K562 (cell line): Measurements from ENCODE around the gene CACNA1C. TPM values are rescaled to one million over a fixed set of nuclear protein-coding genes. Genes with fewer than 3 reads are reported as not detected.

Experiments used
- ATAC-seq: fragments of 200-7000 bp; cut with Tn5 transposase; 3 replicates; pipeline ENCODE4 v1.9.1; 2020; ENCODE audit warnings: moderate library complexity
- BruUV-seq: library from RNA; stranded (reverse); fragments of 400-500 nt; replicated peaks from 2 replicates; lab custom pipeline; 2021; lab: Mats Ljungman, UMichigan
- CTCF ChIA-PET: fragments of 300-600 bp; formaldehyde crosslinking; extraction: SDS; loops from one replicate; lab custom pipeline; 2021; ENCODE audit warnings: low intra/inter-chr PET ratio; lab: Yijun Ruan, JAX
- POLR2A ChIA-PET: fragments of 300-600, 350-650 bp; sonication (Branson Sonifier 250); formaldehyde crosslinking; extraction: SDS; loops from one replicate; lab custom pipeline; 2021; ENCODE audit warnings: antibody characterized with exemption, inconsistent platforms; lab: Yijun Ruan, JAX
- DNase-seq, 4 experiments: peaks; one replicate each; pipeline versions ENCODE4 v3.0.0 to v3.0.0-alpha.2; 2011 to 2018; ENCODE audit warnings: low spot score in 3 of 4, mixed read lengths in 3 of 4; ENCODE audit errors: extremely low read depth in 1 of 4
- FAIRE-seq: peaks from 2 replicates; lab custom pipeline; 2011; peaks lifted over from hg19 to GRCh38; lab: Jason Lieb, UNC
- H2AFZ ChIP-seq: 2 replicates; pipeline ENCODE4 v1.6.0; 2011; ENCODE audit warnings: low read depth, low read length, control low read depth, inconsistent platforms
- H3K27ac ChIP-seq: fragments of 200-600 bp; 3 replicates; pipeline ENCODE4 v1.8.0; 2011; ENCODE audit warnings: low read depth, mild to moderate bottlenecking, control low read depth, inconsistent platforms, low read length, moderate library complexity, mixed read lengths; ENCODE audit errors: extremely low read depth
- H3K27me3 ChIP-seq, 2 experiments: fragments of 300-600 bp in 1 of 2; 2 replicates in 1 of 2; 3 replicates in 1 of 2; pipeline versions ENCODE4 v1.6.0 to v1.8.0; 2011; ENCODE audit warnings: inconsistent platforms in 2 of 2, low read length in 2 of 2, mild to moderate bottlenecking in 1 of 2, mixed read lengths in 1 of 2, moderate library complexity in 1 of 2; ENCODE audit not compliant: control insufficient read depth in 2 of 2, insufficient read depth in 2 of 2
- H3K36me3 ChIP-seq: fragments of 300-600 bp; 3 replicates; pipeline ENCODE4 v1.8.0; 2011; ENCODE audit warnings: mild to moderate bottlenecking, low read length, inconsistent platforms; ENCODE audit not compliant: control insufficient read depth, insufficient read depth
- H3K4me1 ChIP-seq, 2 experiments: fragments of 200-600 bp in 1 of 2; replicated peaks in 1 of 2; 2 replicates in 1 of 2; 3 replicates in 1 of 2; pipeline versions ENCODE4 v1.5.1 to v1.8.0; 2011; ENCODE audit warnings: inconsistent platforms in 2 of 2, low read length in 2 of 2, mild to moderate bottlenecking in 1 of 2, mixed read lengths in 1 of 2, moderate library complexity in 1 of 2; ENCODE audit not compliant: control insufficient read depth in 2 of 2, insufficient read depth in 2 of 2
- H3K4me2 ChIP-seq: 2 replicates; pipeline ENCODE4 v1.6.1; 2011; ENCODE audit warnings: low read length, control low read depth, inconsistent platforms, mixed read lengths; ENCODE audit not compliant: insufficient read depth
- H3K4me3 ChIP-seq: fragments of 200-600 bp; sonication (generic), shearing (Covaris generic); 2 replicates; pipeline ENCODE4 v1.5.1; 2016; ENCODE audit warnings: control low read depth, inconsistent platforms
- H3K79me2 ChIP-seq: fragments of 200-600 bp; 3 replicates; pipeline ENCODE4 v1.8.0; 2011; ENCODE audit warnings: low read length, inconsistent platforms; ENCODE audit not compliant: control insufficient read depth, insufficient read depth
- H3K9ac ChIP-seq, 2 experiments: 2 replicates each; pipeline versions ENCODE4 v1.6.0 to v1.6.1; 2011; ENCODE audit warnings: low read depth in 2 of 2, low read length in 2 of 2, control low read depth in 1 of 2, inconsistent platforms in 1 of 2, mild to moderate bottlenecking in 1 of 2, mixed read lengths in 1 of 2; ENCODE audit not compliant: insufficient read depth in 1 of 2
- H3K9me1 ChIP-seq: one replicate; pipeline ENCODE4 v1.6.0; 2011; ENCODE audit warnings: inconsistent platforms, mild to moderate bottlenecking, low read length, moderate library complexity; ENCODE audit not compliant: control insufficient read depth, insufficient read depth
- H3K9me3 ChIP-seq: replicated peaks from 2 replicates; pipeline ENCODE4 v1.5.1; 2011; ENCODE audit warnings: low read depth, low read length, inconsistent platforms; ENCODE audit not compliant: control insufficient read depth, insufficient read depth
- H4K20me1 ChIP-seq: replicated peaks from 2 replicates; pipeline ENCODE4 v1.6.1; 2011; ENCODE audit warnings: low read length, inconsistent platforms, mixed read lengths; ENCODE audit not compliant: control insufficient read depth, insufficient read depth
- CBFB ChIP-seq: sonication (generic); formaldehyde crosslinking; IDR thresholded peaks from 2 replicates; pipeline ENCODE4 v1.4.0; 2020; ENCODE audit warnings: mild to moderate bottlenecking, missing genetic modification reagents
- DLX4 ChIP-seq: fragments of 250-450 bp; sonication (Bioruptor Pico); IDR thresholded peaks from 2 replicates; pipeline ENCODE4 v1.6.1; 2021; ENCODE audit warnings: mild to moderate bottlenecking
- EGR1 ChIP-seq: fragments of 450-650 bp; conservative IDR thresholded peaks from 2 replicates; pipeline ENCODE4 v1.6.1; 2017; ENCODE audit warnings: mild to moderate bottlenecking
- LCOR ChIP-seq: sonication (generic); formaldehyde crosslinking; IDR thresholded peaks from 2 replicates; pipeline ENCODE4 v1.8.0; 2022; ENCODE audit warnings: mild to moderate bottlenecking, missing genetic modification reagents
- MCM7 ChIP-seq, 2 experiments: fragments of 450-650 bp; IDR thresholded peaks; 2 replicates each; pipeline ENCODE4 v1.6.1; 2016 to 2018
- NBN ChIP-seq: fragments of 450-650 bp; IDR thresholded peaks from 2 replicates; pipeline ENCODE4 v1.6.1; 2016; ENCODE audit warnings: low read depth, mild to moderate bottlenecking
- NR3C1 ChIP-seq: sonication (generic); formaldehyde crosslinking; IDR thresholded peaks from 2 replicates; pipeline ENCODE4 v1.8.1; 2022; ENCODE audit warnings: missing genetic modification reagents
- RBM15 ChIP-seq: fragments of 200-400 bp; formaldehyde crosslinking; IDR thresholded peaks from 2 replicates; pipeline ENCODE4 v1.6.1; 2018; ENCODE audit warnings: mild to moderate bottlenecking, low read length, moderate library complexity; ENCODE audit not compliant: insufficient read depth
- SPI1 ChIP-seq: IDR thresholded peaks from 2 replicates; pipeline ENCODE4 v1.6.1; 2011; ENCODE audit warnings: low read depth, low read length, control low read depth, borderline replicate concordance
- ZNF165 ChIP-seq: fragments of 250-450 bp; sonication (Bioruptor Pico); IDR thresholded peaks from 2 replicates; pipeline ENCODE4 v1.4.0; 2020; ENCODE audit warnings: borderline replicate concordance
- ZNF175 ChIP-seq: fragments of 200-800 bp; sonication (Bioruptor generic); IDR thresholded peaks from 2 replicates; pipeline ENCODE4 v1.6.1; 2016; ENCODE audit warnings: low read depth, mild to moderate bottlenecking, missing genetic modification characterization, missing compliant biosample characterization
- ZNF395 ChIP-seq: fragments of 200-800 bp; sonication (Bioruptor generic); IDR thresholded peaks from 2 replicates; pipeline ENCODE4 v1.6.1; 2017; ENCODE audit warnings: missing genetic modification characterization, missing compliant biosample characterization
- WGBS: fragments of 100-300 bp; shearing (Covaris generic); methylation state at CpG from one replicate; pipeline ENCODE4 v1.1.6; 2016; ENCODE audit warnings: low coverage, mixed read lengths; ENCODE audit not compliant: insufficient coverage; ENCODE audit errors: missing lambda C conversion rate; 5-methylcytosine and 5-hydroxymethylcytosine counted together
- in situ Hi-C: fragments of 300-500 bp; cut with MboI; formaldehyde crosslinking; loops from 4 replicates; pipeline ENCODE4 v1.15.0; 2018; ENCODE audit warnings: inconsistent platforms, mixed read lengths
- intact Hi-C: fragments of 100-400 bp; cut with micrococcal nuclease; formaldehyde crosslinking; loops from 2 replicates; pipeline ENCODE4 v1.14.2; 2022
- polyA plus RNA-seq, 8 experiments: library from polyadenylated mRNA; depleted of rRNA in 4 of 8; stranded (reverse) in 5 of 8; unstranded in 3 of 8; fragments of >200 nt; fragmentation: Nextera tagmentation in 2 of 8; fragmentation: Illumina TruSeq in 1 of 8; extraction: Ambion mirVana in 2 of 8; extraction: Trizol in 1 of 8; gene quantifications; 2 replicates each; pipeline versions ENCODE4 v1.2.1 to v1.2.3, GENCODE V29; 2011 to 2014; ENCODE audit warnings: inconsistent platforms in 1 of 8, missing spikeins in 1 of 8
- total RNA-seq, 7 experiments: library from RNA; depleted of rRNA in 6 of 7; stranded (reverse); fragments of >200 nt in 6 of 7; fragmentation: Illumina TruSeq in 2 of 7; extraction: Trizol in 2 of 7; gene quantifications; 2 replicates each; pipeline versions ENCODE4 v1.2.1 to v1.2.3, GENCODE V29; 2011 to 2021; ENCODE audit warnings: low replicate concordance in 1 of 7

Gene CACNA1C
- total and polyA plus RNA-seq, 9 of the 15 experiments (the other 6 are each of a cell fraction or from before 2014, with no cell fraction given): not detected

GRCh38 chr12:2302711-2303580 lies 250.2 kb downstream of the CACNA1C start:
- under 1% methylated on average over 17 of the region's 21 CpGs for WGBS
- no peak for ATAC-seq
- Histone ChIP-seq H3K36me3 (no peaks in the 10 kb centered on the region), H3K9me1 (no peaks in the 10 kb centered on the region), H3K27ac (no peak overlapping the region), H2AFZ (no peak overlapping the region), H3K79me2 (no peaks in the 10 kb centered on the region), H4K20me1 (no peaks in the 10 kb centered on the region), H3K4me3 (no peak overlapping the region), H3K27me3 (peaks cover 2 to 31% of the 10 kb centered on the region in 2 experiments; a peak in 3 of 5 replicates), H3K4me2 (no peak overlapping the region), H3K4me1 (no peaks in the 10 kb centered on the region), H3K9ac (no peak overlapping the region), H3K9me3 (no peaks in the 10 kb centered on the region)
- in situ Hi-C loops: no loop called here
- ChIA-PET CTCF (no interaction called here), POLR2A (no interaction called here)
- no TSS peak for BruUV-seq
- intact Hi-C loops: no loop called here
- TF ChIP-seq SPI1 (peak; percentile 56; the same call in 1 of the 2 replicates), MCM7 (IDR thresholded peaks at IDR 0.05) (no peak), EGR1 (no peak)
- no peak for FAIRE-seq
- no peak for DNase-seq

- 0% methylated on average over 9 of the region's 12 CpGs for WGBS
- no peak overlapping the region for H3K27ac ChIP-seq
- no TSS peak for BruUV-seq
- in situ Hi-C loops: no loop called here
- no peak overlapping the region for H3K9ac ChIP-seq
- H3K79me2 ChIP-seq: no peaks in the 10 kb centered on the region
- POLR2A ChIA-PET: no interaction called here
- DNase-seq (no peak), ATAC-seq (no peak), FAIRE-seq (no peak)
- no peaks in the 10 kb centered on the region for H3K9me3 ChIP-seq
- no peak overlapping the region for H3K4me3 ChIP-seq
- H3K9me1 ChIP-seq: no peaks in the 10 kb centered on the region
- no peak overlapping the region for H3K4me2 ChIP-seq
- CTCF ChIA-PET: no interaction called here
- no peaks in the 10 kb centered on the region for H3K4me1 ChIP-seq
- no peak overlapping the region for H2AFZ ChIP-seq
- H3K27me3 ChIP-seq: peaks cover 2 to 27% of the 10 kb centered on the region in 2 experiments; a peak in 3 of 5 replicates
- H4K20me1 ChIP-seq: no peaks in the 10 kb centered on the region
- intact Hi-C loops: no loop called here
- H3K36me3 ChIP-seq: no peaks in the 10 kb centered on the region
- TF ChIP-seq DLX4 (no peak), CBFB (CRISPR knock-in tag) (no peak), ZNF395 (CRISPR knock-in tag) (no peak), LCOR (no peak), ZNF165 (CRISPR knock-in tag) (no peak), NR3C1 (CRISPR knock-in tag) (no peak), ZNF175 (CRISPR knock-in tag) (no peak), RBM15 (no peak), NBN (no peak)
Measured at GRCh38 chr12:2304223-2304622, 251.4 kb downstream of the CACNA1C start.
